GM19463 (cell line): ENCODE measurements around the gene POLA2.
"Not testable (repeated sequence)": the region's sequence is repeated elsewhere in the genome, so short reads cannot be mapped to it uniquely, and the experiment has no call there.

Experiments used
- ATAC-seq: cut with Tn5 transposase; IDR thresholded peaks from one replicate; pipeline ENCODE4 v1.9.1; 2021; ENCODE audit warnings: mild to moderate bottlenecking, moderate library complexity; ENCODE audit not compliant: unreplicated experiment

The POLA2 gene

DNA sequence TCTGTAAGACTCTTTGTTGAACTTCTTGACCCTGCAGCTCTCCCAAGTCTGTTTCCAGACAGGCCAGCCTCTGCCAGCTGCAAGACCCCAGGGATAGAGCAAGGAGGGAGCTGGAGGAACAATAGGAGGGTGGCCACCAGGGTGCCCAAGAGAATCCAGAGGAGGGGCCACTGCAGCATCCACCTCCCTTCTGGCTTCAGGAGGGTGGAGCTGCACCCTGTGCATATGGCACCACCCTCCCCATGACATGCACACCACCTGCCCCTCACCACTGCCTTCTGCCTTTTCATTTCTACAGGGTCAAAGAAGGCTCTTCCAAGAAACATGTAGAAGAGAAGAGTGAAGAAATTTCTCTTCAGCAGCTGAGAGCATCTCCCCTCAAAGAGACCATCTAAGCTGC lies 20.1 kb upstream of the POLA2 start:
- no peak for ATAC-seq

DNA sequence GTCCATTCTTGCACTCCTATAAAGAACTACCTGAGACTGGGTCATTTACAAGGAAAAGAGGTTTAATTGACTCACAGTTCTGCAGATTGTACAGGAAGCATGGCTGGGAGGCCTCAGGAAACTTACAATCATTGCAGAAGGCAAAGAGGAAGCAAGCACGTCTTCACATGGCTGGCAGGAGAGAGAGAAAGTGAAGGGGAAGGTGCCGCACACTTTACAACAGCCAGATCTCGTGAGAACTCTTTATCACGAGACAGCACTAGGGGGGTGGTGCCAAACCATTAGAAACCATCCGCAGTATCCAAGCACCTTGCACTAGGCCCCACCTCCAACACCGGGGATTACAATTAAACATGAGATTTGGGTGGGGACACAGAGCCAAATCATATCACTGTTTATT lies 19.4 kb upstream of the POLA2 start:
- ATAC-seq = no peak

DNA sequence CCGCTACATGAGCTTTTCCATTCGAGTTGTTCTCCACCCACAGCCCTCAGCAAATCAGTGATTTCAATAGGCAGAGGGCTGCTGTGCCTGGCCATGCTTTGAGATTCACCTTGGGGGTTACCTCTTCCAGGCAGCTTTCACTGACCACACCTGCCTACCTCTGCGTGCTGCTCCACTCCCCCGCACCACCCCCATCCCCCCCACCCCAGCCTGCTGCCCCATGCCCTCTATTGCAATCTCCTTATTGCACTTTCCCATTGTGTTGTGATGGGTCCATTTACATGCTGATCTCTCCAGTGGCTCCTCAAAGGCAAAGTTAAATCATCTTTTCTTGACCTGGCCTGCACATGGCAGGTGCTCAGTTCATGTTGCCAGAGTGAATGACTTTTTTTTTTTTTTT lies 18.0 kb upstream of the POLA2 start:
- no peak for ATAC-seq

DNA sequence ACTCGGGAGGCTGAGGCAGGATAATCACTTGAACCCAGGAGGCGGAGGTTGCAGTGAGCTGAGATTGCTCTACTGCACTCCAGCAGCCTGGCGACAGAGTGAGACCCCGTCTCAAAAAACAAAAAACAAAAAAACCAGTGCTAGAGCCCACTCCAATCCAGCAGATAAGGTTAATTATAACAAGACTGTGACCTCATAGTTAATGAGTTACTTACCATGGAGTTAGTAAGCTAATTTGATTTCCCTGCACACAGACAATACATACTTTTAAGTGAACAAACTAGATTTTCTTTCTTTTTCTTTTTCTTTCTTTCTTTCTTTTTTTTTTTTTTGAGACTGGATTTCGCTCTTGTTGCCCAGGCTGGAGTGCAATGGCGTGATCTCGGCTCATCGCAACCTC lies 16.7 kb upstream of the POLA2 start:
- ATAC-seq = not testable (repeated sequence)

DNA sequence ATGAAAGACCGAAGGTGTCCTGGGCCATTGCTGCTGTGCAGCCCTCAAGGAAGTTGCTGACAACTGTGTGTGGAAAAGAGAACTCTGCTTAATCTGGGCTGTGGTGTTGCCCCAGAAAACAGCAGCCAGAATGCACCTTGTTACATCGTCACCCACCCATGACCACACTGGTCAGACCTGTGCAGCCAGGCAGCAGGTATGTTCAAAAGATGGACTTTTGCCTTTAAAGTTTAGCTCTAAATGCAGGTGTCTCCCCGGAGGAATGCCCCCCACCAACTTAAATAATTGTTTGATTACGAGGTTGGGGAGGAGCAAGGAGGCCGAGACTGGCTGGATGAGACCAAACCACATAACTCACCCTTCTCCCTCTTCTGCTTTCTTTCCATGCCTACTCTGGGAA lies 15.3 kb upstream of the POLA2 start:
- no peak for ATAC-seq

DNA sequence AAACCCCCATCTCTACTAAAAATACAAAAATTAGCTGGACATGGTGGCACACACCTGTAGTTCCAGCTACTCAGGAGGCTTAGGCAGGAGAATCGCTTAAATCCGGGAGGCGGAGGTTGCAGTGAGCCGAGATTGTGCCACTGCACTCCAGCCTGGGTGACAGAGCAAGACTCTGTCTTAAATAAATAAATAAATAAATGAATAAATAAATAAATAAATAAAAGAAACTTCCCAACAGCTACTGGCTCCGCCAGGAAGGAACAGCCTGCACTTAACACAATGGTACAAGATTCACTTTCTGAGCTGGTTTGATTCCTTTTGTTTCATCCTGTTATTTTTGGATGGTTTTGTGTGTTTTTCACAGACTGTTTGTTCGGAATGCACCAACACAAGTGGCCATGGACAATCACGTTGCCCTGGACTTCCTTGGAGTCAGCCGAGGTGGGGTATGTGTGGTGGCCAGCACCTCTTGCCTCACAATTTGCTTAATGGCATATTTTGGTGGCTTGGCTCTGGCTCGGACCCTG lies 13.5 kb upstream of the POLA2 start:
- ATAC-seq = not testable (repeated sequence)

DNA sequence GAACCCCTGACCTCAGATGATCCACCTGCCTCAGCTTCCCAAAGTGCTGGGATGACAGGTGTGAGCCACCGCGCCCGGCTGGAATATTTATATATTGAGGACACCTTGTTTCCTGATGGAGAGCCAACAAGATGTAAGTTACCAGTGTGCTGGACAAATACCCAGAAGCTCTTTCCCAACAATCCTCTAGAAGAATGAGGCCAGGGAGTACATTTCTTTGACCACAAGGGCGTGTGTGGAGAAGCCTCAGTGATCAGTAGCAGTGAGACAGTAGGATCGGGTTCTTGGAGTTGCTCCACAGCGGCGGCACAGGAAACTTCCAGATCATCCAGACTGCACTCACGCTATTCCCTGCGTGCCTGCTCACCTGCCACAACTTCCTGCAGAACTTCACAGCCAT lies 10.3 kb upstream of the POLA2 start:
- no peak for ATAC-seq

DNA sequence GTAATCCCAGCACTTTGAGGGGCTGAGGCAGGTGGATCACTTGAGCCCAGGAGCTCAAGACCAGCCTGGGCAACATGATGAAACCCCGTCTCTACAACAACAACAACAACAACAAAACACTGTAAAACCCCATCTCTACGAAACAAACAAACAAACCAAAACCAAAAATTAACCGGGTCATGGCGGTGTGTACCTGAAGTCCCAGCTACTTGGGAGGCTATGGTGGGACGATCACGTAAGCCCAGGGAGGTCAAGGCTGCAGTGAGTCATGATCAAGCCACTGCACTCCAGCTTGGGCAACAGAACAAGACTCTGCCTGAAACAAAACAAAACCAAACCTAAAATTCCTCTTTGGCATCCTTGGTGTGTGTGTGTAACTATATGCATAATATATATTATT lies 7.0 kb upstream of the POLA2 start:
- ATAC-seq = no peak

DNA sequence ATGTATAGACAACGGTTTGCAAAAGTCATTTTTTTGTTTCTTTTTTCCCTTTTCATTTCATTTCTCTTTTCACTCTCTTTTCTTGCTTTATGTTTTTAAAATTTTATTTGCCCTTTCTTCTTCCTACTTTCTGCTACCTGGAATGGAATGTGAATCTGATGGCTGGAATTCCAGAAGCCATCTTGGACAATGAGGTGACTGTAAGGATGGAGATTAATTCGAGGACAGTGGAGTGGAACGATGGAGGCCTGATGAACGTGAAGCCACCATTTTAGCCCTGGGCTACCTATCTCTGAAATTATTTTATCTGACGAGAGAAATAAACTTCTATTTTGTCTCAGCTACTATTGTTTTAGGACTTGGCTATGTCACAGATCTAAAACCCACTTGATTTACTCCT lies 2.8 kb upstream of the POLA2 start:
- no peak for ATAC-seq

DNA sequence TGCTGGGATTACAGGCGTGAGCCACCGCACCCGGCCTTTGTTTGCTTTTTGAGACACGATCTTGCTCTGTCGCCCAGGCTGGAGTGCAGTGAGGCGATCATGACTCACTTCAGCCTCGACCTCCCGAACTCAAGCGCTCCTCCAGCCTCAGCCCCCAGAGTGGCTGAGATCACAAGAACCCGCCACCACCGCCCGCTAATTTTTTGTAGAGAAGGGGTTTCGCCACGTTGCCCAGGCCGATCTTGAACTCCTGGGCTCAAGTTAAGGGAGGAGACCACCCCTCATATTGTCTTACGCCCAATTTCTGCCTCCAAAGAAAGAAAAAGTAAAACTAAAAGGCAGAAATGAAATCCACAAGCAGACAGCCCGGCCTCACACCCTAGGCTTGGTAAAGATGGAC lies 1.5 kb upstream of the POLA2 start:
- no peak for ATAC-seq

DNA sequence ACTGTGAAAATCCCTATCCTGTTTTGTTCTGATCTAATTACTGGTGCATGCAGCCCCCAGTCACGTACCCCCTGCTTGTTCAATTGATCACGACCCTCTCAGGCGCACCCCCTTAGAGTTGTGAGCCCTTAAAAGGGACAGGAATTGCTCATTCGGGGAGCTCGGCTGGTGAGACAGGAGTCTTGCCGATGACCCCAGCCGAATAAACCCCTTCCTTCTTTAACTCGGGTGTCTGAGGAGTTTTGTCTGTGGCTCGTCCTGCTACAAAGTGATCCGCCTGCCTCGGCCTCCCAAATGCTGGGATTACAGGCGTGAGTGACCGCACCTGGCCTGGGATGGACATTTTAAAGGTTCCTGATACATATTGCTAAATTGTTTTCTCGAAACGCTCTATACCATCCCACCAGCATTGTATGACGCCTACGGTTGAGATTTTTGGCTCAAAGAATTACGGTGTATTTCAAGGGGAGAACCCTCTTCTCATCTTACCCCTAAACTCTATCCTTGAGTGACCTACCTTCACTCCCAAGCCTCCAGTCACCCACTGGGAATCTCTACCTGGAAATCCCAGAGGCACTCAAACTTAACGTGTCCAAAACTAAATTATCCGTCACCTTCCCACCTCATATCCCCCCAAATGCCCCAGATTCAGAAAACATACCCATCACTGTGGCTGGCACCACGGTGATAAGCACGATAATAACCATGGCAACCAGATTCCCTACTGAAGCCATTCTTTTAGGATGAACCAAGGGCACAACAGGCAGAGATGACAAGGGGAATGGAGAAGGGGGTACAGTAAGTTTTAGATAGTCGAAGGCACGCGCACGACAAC lies 789 bp upstream of the POLA2 start:
- ATAC-seq = no peak

DNA sequence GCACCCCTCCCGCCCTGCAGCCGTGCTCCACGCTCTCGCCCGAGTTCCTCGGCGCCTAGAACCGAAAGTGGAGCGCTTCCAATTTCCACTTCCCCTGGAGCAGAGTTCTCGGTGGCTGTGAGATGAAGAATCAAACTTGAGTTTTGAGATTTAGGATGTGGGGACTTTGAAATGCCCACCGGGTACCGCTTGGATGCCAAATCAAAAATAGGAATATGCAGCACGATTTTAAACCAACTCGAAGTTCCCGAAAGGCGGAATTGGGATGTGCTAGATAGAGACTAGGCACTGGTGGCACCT lies 569 bp downstream of the POLA2 start:
- ATAC-seq = no peak

DNA sequence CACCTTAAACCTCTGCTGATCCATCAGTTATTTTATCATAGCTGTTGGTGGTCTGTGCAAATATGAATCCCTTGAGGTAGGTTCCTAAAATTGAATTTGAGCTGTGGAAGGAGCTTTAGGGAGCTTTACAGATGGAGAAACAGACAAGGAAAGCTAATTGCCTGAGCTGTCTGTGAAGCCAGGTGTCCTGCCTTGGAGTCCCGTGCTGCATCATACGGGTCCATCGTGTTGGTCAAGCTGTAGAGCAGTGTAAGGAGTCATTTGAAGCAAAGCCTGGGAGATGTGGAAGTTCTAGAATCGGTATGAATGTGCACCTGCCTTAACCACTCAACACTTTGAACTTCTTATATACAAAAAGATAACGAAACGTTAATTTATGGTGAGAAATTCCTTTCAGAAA lies 1.0 kb downstream of the POLA2 start:
- no peak for ATAC-seq

DNA sequence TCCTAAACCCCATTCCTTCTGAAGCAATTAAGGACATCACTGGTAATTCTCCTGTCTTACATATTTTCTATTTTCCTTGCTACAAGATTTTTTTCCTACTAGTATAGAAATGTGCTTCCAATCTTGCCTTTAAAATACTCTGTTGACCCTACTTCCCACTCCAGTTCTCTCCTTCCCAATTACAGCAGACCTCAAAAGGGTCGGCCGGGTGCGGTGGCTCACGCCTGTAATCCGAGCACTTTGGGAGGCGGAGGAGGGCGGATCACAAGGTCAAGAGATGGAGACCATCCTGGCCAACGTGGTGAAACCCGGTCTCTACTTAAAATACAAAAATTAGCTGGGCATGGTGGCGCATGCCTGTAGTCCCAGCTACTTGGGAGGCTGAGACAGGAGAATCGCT lies 3.0 kb downstream of the POLA2 start:
- not testable (repeated sequence) for ATAC-seq

DNA sequence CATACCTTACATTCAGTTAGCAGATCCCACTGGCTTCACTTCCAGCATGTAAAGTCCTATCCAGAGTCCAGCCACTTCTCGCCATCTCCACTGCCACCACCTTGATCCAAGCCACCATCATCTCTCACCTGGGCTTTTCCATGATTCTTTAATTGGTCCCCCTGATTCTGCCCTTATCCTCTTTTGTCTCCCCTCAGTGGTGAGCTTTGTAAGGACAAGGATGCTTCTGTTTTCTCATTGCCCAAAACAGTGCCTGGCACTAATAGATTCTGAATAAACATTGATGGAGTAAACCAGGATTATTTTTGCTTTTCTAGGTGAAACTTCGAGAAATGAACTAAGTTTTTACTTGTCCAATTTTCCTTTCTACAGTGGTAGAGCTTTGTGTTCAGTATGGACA lies 4.4 kb downstream of the POLA2 start:
- ATAC-seq = no peak

DNA sequence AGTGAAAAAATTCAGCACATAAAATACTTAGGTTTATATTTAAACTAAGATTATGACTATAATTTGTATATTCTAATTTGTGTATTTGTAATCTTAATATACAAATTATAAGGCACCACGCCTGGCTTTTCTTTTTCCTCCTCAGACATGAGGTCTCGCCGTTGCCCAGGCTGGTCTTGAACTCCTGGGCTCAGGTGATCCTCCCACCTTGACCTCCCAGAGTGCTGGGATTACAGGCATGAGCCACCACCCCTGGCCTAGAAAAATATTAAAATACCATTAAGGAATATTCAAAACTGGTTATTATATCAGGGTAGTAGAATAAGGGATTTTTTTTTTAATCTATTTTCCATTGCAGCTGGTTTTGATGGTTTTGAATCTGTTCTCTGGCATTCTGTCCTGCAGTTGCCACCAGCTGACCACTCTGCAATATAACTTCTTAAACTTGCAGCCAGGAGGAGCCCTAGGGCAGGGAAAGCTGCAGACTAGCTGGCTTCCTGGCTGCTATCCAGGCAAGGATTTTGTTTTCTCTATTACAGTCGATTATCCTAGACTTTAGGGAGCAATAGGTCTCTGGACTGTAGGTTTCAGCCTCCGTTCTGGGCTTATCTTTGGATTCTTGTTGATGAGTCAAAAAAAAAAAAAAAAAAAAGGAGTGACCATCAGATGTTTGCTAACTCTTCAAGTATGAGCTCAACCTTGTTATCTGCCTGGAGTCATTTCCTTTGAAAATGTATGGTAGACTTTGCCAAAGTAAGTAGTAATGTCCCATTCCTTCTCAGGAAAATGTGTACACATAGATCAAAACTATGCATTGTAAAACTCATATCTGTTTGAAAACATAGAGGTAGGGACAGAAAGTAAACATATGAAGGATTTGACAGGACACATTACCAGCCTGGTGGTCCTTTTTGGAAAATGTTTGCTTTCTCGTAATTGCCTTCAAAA lies 13.2 kb downstream of the POLA2 start:
- ATAC-seq = no peak

DNA sequence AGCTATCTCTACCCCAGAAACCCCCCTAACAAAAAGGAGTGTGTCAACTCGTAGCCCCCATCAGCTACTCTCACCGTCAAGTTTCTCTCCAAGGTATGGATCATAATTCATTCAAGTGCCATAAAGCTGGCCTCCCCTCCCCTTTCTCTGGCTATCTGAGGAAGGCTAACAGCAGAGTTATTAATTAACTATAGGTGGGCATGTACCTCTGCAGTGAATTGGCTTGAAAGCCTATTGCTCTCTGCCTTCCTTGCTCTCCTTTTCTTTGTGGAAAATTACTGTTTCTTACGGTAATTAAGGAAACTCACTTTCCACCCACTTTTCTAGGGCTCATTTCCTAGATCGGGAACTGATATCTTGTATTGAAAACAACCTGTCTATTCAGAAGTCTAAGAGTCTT lies 14.1 kb downstream of the POLA2 start:
- ATAC-seq = no peak

DNA sequence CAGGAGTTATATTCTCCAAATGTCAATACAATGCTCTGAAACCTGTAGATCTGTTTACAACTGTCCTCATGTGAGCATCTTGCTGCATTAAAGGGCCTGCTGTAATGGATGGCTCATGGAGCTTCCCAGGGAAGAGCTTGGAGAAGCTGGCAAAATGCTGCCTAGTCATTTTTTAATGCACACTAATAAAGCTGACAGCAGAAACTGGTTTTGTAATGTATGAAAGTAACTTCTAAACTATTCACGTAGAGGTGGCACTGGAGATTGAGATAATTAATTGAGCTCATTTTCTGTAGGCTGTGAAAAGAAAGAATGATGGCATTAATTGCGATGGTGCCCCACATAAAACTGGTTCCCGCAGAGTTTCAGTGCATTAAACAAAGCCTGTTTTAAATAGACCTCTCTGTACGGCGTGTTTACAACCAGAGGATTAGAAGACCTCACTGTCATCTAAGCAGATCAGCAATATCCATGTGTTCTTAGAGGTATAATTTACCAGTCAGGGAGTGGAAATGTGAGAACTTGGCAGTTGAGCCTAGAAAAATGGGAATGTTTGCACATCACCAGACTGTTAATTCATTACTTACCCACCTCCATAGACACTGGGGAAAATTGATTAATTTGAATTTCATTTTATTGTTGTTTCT lies 16.0 kb downstream of the POLA2 start:
- ATAC-seq = no peak

DNA sequence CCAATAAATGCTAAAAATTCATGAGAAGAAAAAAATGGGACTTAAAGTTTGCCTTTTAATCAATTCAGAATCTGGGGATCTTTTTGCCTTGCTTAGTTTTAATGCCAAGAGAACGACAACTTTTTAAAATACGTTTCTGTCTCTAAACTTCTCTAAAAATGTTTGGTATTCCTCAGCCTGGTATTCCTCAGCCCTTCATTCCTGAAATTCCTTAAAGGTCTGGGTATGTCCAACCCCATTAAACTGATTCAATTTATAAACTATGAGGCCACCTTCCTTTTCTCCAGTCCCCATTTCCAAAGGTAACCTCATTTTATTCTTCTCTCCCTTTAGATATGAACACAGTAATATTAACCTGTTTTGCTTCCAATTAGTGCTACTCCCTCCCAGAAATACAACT lies 16.6 kb downstream of the POLA2 start:
- ATAC-seq = no peak

DNA sequence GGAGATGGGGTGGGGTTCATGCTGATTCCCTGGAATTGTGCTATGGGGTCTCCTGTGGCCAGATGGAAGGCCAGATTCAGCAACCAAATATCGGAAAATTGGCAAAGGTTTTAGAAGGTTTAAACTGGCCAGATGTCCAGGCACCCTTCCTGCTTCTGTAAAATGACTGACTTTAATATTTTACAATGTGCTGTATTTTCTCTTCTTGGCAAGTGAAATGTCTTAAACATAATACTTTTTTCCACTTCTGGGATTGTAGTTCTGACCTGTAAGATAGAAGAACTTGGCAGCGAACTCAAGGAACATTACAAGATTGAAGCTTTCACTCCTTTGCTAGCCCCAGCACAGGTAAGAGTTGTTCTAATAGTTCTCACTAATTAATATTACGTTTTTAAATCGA lies 17.5 kb downstream of the POLA2 start:
- no peak for ATAC-seq

DNA sequence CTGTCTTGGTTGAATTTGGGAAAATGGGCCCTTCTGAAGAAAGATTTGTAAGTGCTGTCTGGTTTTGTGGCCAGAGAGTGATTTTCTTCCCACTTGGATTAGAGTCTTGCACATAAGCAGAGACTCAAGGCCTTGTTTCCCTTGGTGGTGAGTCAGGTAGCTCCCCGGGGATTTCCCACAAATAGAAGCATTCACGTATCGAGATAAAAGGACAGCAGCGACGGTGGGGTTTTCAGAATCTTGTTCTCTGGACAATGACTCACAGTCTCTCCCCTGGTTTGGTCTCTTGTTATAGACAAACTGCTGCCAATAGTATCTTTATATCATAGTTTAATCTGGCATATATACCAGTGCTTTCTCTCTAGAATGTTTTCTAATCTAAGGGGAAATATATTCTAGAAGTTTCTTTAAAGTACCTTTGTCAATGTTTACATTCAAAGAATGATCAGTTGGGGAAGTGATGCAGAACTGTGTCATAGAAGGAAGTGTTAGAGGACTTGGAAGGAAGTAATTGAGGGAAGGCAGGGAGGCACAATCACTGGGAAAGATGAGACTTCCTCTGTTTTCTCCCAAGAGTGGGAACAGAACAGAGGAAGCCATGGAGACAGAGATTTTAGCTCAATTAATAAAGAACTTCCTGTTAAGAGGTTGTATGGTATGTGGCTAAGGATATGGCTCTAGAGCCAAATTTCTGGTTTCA lies 18.1 kb downstream of the POLA2 start:
- no peak for ATAC-seq
